GM12873 (cell line): ENCODE data around the gene EML1.

Experiments
- CTCF ChIP-seq: IDR thresholded peaks from 2 replicates; pipeline ENCODE4 v1.5.1; 2012; ENCODE audit warnings: low read depth, mild to moderate bottlenecking, moderate library complexity, low read length, control low read depth; ENCODE audit not compliant: insufficient read depth; ENCODE audit errors: missing control alignments

The EML1 gene

GRCh38 chr14:99769123-99769522, 24.1 kb upstream of the EML1 start:
- TF ChIP-seq CTCF = no peak

- no peak for TF ChIP-seq CTCF
Measured at GRCh38 chr14:99769799-99770198, 23.4 kb upstream of the EML1 start.

DNA sequence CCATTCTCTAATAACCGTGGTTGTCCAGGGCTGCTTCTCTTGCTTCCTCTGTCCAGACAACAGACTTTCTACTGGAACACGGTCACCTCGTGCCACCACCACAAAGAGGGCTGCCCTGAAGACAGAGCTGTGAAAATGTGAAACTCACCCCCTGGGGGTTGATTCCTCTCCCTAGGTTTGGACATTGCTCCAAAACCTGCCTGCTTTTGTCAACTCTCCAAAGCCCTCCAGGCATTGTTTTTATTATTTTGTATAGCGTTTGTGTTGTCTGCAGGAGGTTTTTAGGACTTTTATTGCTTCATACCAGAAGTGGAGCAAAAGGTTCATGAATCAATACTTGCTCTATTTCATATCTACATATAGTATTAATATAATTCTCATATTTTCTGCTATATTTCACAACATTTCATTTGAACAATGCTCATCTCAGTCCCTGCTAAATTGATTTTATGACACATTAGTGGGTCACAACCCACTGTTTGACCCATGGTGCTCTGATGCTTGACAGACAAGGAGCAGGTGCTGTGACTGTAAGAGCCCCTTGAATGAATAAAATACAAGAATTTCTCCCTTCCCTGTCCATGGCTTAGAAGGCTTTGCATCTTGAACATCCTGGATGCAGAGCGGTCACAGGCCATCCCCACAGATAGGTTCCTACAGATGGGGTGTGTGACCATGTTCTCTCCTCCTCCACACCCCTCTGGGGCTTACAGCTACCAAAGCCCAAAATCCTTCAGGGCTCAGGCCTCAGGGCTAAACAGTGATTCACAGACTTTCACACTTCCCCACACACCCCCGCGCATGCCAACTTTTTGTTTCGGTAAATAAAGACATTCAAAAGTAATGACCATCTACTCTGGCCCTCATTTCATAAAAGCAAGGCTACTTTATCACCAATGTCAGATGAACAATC, 20.6 kb upstream of the EML1 start:
- no peak for TF ChIP-seq CTCF

GRCh38 chr14:99773521-99774497, 19.4 kb upstream of the EML1 start:
- TF ChIP-seq CTCF = no peak

GRCh38 chr14:99774556-99775307, 18.5 kb upstream of the EML1 start:
- no peak for TF ChIP-seq CTCF

- no peak for TF ChIP-seq CTCF
Measured at GRCh38 chr14:99775351-99775750, 17.9 kb upstream of the EML1 start.
